ENCODE data around the gene ADGRF1. TPM values are rescaled to one million over a fixed set of nuclear protein-coding genes. Genes with fewer than 3 reads are reported as not detected.

Gene ADGRF1
- polyA plus RNA-seq, 3 donors: 36.5 to 72.0 (median 43.1) TPM

- DNase-seq (ENCODE audit: extremely low read depth in 1 of 11, low read depth in 9 of 11, low spot score in 4 of 11): no peak
Measured at GRCh38 chr6:47032974-47033765, 9.0 kb downstream of the ADGRF1 start.

- DNase-seq (ENCODE audit: extremely low read depth in 1 of 11, low read depth in 9 of 11, low spot score in 4 of 11): no peak
Measured at GRCh38 chr6:47031656-47032055, 10.5 kb downstream of the ADGRF1 start.

DNA sequence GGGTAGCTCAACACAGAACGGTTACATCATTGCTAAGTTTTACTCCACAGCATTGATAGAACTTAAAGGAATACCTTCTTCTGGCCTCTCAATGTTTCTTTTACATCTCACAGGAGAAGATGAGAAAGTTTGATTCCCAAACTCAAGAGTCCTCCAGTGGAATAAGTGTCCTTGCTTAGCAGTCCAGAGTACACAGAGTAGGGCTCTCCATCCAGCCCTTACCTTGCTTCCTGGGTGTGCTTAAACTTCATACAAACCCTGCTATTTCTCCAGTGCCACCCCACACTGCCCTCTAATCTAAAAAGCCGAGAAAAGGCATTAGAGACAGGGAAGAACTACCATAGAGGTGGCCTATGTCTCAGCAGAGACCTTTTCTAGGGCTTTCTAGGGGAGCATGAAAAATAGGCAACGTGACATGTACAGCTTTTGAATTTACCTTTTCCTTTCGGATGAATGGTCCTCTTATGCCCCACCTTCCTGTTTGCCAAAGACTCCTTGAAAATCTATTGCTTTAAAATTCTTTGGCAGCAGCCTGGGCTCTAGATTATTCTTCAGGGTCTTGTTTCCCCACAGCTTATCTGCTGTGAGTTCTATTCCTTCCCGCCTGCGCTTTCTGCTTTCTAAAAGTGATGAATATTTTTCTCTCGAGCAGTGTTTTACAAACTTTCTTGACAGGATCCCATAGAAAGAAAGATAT, 12.1 kb downstream of the ADGRF1 start:
- DNase-seq (ENCODE audit: extremely low read depth in 1 of 11, low read depth in 9 of 11, low spot score in 4 of 11): no peak

DNA sequence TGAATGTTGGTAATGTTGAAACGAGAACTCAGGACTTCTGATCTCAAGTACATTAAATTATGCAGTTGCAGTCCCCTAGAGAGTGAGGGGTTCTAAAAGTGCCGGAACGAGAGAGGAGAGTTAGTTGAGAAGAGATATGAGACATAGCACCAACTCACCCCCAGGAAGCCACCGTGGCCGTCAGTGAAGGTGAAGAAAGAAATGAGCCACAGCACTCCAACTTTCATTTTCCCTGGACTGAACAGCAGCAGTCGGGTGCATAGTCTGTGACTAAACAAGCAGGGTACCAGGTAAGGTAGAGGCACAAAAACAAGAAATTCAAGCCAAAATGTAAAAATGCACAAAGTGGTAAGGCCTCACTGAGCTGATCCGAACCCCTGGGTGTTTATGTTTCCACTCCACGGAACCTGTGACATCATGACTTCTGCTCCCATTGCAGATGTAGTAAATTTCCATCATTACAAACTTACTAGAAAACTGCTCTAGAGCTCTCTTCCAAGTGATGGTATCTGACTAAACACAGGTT, 13.2 kb downstream of the ADGRF1 start:
- DNase-seq (ENCODE audit: extremely low read depth in 1 of 11, low read depth in 9 of 11, low spot score in 4 of 11): no peak

- no peak for DNase-seq (ENCODE audit: extremely low read depth in 1 of 11, low read depth in 9 of 11, low spot score in 4 of 11)
Measured at GRCh38 chr6:47027315-47027714, 14.8 kb downstream of the ADGRF1 start.

DNA sequence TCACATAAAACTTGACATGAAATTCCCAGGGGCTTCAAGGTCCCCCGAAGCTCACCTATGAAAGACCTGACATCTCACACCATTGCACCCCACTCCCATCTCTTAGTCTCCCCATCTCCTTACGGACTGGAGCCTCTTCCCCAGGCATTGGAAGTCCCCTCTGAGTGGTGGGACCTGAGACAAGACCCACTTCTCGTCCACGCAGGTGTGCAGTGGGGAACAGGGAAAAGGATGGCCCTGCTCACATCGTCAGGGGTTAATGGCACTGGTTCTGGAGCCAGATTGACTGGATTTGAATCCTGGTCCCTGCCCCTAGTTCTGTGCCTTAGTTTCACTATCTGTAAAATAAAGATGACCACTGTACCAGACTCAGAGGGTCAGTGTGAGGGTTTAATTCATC, 15.5 kb downstream of the ADGRF1 start:
- DNase-seq (ENCODE audit: extremely low read depth in 1 of 11, low read depth in 9 of 11, low spot score in 4 of 11): no peak

- DNase-seq (ENCODE audit: extremely low read depth in 1 of 11, low read depth in 9 of 11, low spot score in 4 of 11): no peak
Measured at GRCh38 chr6:47023573-47023972, 18.6 kb downstream of the ADGRF1 start.

DNA sequence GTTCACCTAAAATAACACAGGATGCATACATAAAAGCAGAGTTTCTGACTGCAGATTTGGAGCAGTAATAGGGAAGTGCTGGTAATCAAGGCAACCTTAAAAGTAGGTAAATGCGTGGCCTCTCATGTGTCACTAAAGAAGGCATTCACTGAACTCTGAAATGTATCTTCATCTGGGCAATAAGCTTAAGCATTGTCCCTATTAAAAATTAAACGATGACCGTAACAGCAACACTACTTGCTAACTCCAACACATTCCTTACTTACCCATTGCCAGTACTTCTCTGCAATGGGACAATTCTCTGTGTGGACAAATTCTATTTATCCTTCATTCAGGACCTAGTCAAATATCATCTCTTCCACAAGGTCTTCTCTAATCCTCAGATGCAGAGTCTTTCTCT, 19.9 kb downstream of the ADGRF1 start:
- DNase-seq (ENCODE audit: extremely low read depth in 1 of 11, low read depth in 9 of 11, low spot score in 4 of 11): no peak

GRCh38 chr6:47019941-47020340, 22.2 kb downstream of the ADGRF1 start:
- no peak for DNase-seq (ENCODE audit: extremely low read depth in 1 of 11, low read depth in 9 of 11, low spot score in 4 of 11)

DNA sequence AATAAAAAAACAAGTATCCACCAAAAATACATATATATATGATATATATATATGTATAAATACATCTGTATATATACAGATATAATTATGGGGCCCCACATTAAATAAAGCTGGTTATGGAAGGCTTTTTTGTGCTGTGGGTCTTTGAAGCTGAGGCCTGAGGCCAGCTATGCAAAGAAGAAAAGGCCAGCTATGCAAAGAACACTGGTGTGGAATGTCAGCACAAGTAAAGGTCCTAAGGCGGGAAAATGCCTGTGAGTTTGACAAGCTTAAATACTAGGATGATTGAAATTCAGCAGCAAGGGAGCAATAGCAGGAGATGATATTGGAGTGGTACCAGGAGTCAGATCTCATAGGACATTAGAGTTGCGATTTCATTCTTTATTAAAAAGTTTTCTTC, 25.2 kb downstream of the ADGRF1 start:
- DNase-seq (ENCODE audit: extremely low read depth in 1 of 11, low read depth in 9 of 11, low spot score in 4 of 11): no peak

DNA sequence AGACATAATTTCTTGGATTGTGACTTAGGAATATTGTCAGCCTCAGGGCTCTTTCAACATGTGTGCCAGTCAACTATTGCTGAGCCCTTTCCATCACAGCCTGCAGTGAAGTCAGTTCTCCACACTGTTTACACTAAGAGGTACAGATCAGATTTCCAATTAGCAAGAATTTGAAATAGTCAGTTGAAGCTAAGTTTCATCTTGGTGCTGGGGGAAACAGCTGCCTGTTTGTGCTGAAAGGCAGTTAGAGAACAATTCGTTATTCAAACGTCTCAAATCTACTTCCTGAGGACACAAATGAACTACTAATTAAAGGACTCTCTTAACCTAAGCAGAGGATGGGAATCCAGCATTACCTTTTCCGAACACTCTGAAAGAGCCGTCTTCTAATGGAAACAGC, 25.9 kb downstream of the ADGRF1 start:
- DNase-seq (ENCODE audit: extremely low read depth in 1 of 11, low read depth in 9 of 11, low spot score in 4 of 11): no peak

DNA sequence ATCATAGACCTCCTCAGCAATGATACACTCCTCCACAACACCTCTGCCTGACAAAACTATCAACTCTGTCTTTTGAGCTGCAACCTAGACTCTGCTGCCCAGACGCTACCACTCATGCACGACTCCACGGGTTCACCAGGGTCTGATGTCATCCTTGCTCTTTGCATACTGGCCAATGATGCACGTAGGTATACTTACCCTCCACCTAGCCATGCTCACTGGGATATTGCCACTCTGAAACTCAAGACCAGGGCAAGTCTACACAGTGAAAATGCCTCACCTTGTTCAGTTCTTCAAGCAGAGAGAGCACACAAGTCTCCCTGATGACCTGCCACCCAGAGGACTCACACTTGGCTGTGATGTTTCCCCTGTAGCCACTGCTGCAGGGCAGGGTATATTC, 27.7 kb downstream of the ADGRF1 start:
- no peak for DNase-seq (ENCODE audit: extremely low read depth in 1 of 11, low read depth in 9 of 11, low spot score in 4 of 11)

DNA sequence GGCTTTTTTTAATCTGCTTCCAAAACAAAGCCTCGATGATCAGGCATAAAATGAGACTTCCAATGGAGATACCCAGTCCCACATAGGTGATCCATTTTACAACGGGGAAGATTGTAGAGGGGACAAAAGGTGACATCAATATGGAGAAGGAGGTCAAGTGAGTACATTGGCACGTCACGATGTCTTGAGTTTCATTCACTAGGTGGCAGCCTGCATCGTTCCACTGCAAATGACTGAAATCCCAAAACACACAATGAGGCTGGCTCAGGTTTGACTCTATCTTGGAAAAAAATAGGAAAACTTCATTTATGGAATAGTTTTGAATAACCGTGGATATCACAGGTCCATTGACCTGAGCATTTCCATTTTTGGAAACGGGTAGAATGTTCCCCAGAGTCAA, 32.5 kb downstream of the ADGRF1 start:
- no peak for DNase-seq (ENCODE audit: extremely low read depth in 1 of 11, low read depth in 9 of 11, low spot score in 4 of 11)

- no peak for DNase-seq (ENCODE audit: extremely low read depth in 1 of 11, low read depth in 9 of 11, low spot score in 4 of 11)
Measured at GRCh38 chr6:47008397-47008763, 33.8 kb downstream of the ADGRF1 start.

DNA sequence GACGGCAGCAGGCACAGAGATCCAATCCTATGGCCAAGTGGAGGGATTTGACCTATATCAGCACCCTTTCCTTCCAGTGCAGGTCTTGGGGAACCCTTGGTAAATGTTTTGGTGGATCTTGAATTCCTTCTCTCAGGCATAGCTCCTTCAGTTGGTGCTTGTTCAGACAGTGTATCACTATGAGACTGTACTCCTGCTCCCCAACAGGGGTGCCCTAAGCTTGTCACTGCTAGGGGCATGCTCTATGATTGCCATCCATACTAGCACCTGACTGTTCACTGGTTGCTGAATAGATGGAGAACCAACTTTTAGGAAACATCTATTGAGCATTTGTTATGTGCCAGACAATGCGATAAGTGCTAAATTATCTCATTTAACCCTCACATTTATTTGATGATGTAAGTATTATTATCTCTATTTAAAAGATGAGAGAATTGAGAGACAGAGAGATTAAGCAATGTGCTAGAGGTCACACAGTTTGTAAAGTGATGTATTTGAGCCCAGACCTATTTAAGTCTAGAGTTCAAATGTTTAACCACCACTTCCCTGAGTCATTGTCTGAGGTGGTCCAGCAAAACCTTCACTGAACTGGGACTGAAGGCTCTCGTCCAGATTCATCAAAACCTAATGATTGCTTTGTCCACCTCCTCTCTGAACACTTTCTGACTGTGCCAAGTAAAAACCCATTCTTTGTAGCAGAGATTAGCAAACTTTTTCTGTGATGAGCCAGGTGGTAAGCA, 34.3 kb downstream of the ADGRF1 start:
- no peak for DNase-seq (ENCODE audit: extremely low read depth in 1 of 11, low read depth in 9 of 11, low spot score in 4 of 11)

- DNase-seq (ENCODE audit: extremely low read depth in 1 of 11, low read depth in 9 of 11, low spot score in 4 of 11): no peak
Measured at GRCh38 chr6:47005486-47005885, 36.6 kb downstream of the ADGRF1 start.

DNA sequence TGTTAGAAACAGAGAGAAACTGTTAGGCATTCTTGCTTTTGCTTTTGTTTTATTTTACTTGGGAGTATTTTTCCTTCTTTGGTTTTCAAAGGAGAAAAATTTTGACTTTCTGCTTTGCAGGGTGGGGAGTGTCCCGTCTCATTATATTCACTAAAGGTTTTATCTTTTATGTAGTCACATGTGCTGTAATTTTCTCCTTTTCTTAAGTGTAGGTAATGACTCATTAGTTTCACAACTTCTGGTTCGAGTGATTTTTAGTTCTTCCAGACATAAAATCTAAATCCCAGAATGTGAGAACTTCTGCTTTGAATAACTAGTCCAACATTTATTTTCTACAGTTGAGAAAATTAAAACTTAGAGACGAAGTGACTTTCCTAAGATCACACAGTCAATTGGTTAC, 37.7 kb downstream of the ADGRF1 start:
- DNase-seq (ENCODE audit: extremely low read depth in 1 of 11, low read depth in 9 of 11, low spot score in 4 of 11): no peak

GRCh38 chr6:47000842-47001241, 41.3 kb downstream of the ADGRF1 start:
- DNase-seq (ENCODE audit: extremely low read depth in 1 of 11, low read depth in 9 of 11, low spot score in 4 of 11): no peak

GRCh38 chr6:46998436-46999017, 43.6 kb downstream of the ADGRF1 start:
- no peak for DNase-seq (ENCODE audit: extremely low read depth in 1 of 11, low read depth in 9 of 11, low spot score in 4 of 11)

DNA sequence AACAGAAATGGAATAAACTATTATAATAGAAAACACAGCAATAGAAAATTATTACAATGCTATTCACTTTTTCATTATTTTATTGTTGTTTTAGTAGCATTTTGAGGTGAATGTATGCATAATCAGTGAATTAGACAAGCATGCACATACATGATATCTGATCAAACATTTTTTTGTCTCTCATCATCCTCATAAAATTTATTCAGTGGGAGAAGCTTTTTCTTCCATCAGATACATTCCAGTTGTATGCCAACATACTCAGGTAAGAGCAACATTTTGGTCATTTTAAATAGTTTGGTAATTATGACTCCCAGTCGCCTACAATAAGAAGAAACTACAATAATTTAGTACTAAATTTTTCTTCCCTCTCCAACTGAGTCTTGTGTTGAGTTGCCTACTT, 44.5 kb downstream of the ADGRF1 start:
- no peak for DNase-seq (ENCODE audit: extremely low read depth in 1 of 11, low read depth in 9 of 11, low spot score in 4 of 11)
